SU-DHL-6 (cell line): Measurements from ENCODE around the gene TSPAN1.

Source experiments
- H2AFZ ChIP-seq: fragments of 200-600 bp; sonication (generic); 2 replicates; pipeline ENCODE4 v1.6.1; 2014; ENCODE audit warnings: low read depth, mild to moderate bottlenecking, moderate library complexity, mixed read lengths, antibody characterized with exemption, low read length; ENCODE audit not compliant: severe bottlenecking
- H3F3A ChIP-seq: fragments of 200-600 bp; shearing (Covaris generic); 2 replicates; pipeline ENCODE4 v1.6.0; 2016; ENCODE audit warnings: antibody characterized with exemption, mild to moderate bottlenecking; ENCODE audit not compliant: insufficient read depth
- H3K27ac ChIP-seq: fragments of 200-600 bp; sonication (generic); 2 replicates; pipeline ENCODE4 v1.5.1; 2016; ENCODE audit warnings: low read depth, mild to moderate bottlenecking, low read length, moderate library complexity, mixed read lengths
- H3K27me3 ChIP-seq: fragments of 200-600 bp; sonication (generic), shearing (Covaris generic); 2 replicates; pipeline ENCODE4 v1.6.0; 2014; ENCODE audit warnings: mild to moderate bottlenecking, low read length
- H3K36me3 ChIP-seq: fragments of 200-600 bp; sonication (generic); 2 replicates; pipeline ENCODE4 v1.6.1; 2014; ENCODE audit warnings: mild to moderate bottlenecking, low read length, mixed read lengths
- H3K4me2 ChIP-seq: fragments of 300-600, 200-600 bp; shearing (Covaris generic), sonication (generic); 2 replicates; pipeline ENCODE4 v1.6.0; 2014; ENCODE audit warnings: low read length, low read depth, mild to moderate bottlenecking; ENCODE audit not compliant: poor library complexity, severe bottlenecking
- H3K4me3 ChIP-seq: fragments of 200-600 bp; sonication (generic); 2 replicates; pipeline ENCODE4 v1.5.1; 2014; ENCODE audit warnings: antibody characterized with exemption, low read length, mild to moderate bottlenecking, mixed read lengths; ENCODE audit not compliant: insufficient read depth, poor library complexity, severe bottlenecking
- H3K79me2 ChIP-seq: fragments of 200-600 bp; sonication (generic); 2 replicates; pipeline ENCODE4 v1.6.1; 2014; ENCODE audit warnings: mild to moderate bottlenecking, low read length, moderate library complexity; ENCODE audit not compliant: insufficient read depth
- H3K9ac ChIP-seq: fragments of 200-600 bp; sonication (generic); 2 replicates; pipeline ENCODE4 v1.7.0; 2014; ENCODE audit warnings: mild to moderate bottlenecking, low read length
- H3K9me2 ChIP-seq: fragments of 200-600 bp; sonication (generic); replicated peaks from 2 replicates; pipeline ENCODE4 v1.6.1; 2014; ENCODE audit warnings: low read length; ENCODE audit not compliant: insufficient read depth
- H3K9me3 ChIP-seq: fragments of 200-600 bp; sonication (generic); 2 replicates; pipeline ENCODE4 v1.6.1; 2014; ENCODE audit warnings: low read length, mixed read lengths; ENCODE audit not compliant: insufficient read depth
- H4K20me1 ChIP-seq: fragments of 200-600 bp; sonication (generic); 2 replicates; pipeline ENCODE4 v1.6.1; 2014; ENCODE audit warnings: low read depth, mild to moderate bottlenecking, antibody characterized with exemption, low read length, moderate library complexity, mixed read lengths
- CTCF ChIP-seq: fragments of 200-600 bp; sonication (generic); IDR thresholded peaks from one replicate; pipeline ENCODE4 v1.5.1; 2017; ENCODE audit warnings: antibody characterized with exemption, mild to moderate bottlenecking, low read length, moderate library complexity; ENCODE audit not compliant: insufficient read depth, poor library complexity, severe bottlenecking
- EZH2phosphoT487 ChIP-seq: fragments of 200-600 bp; sonication (generic), shearing (Covaris generic); conservative IDR thresholded peaks from 2 replicates; pipeline ENCODE4 v1.6.1; 2018; ENCODE audit warnings: mild to moderate bottlenecking, antibody characterized with exemption, low read length, moderate library complexity, mixed read lengths

The TSPAN1 gene

DNA sequence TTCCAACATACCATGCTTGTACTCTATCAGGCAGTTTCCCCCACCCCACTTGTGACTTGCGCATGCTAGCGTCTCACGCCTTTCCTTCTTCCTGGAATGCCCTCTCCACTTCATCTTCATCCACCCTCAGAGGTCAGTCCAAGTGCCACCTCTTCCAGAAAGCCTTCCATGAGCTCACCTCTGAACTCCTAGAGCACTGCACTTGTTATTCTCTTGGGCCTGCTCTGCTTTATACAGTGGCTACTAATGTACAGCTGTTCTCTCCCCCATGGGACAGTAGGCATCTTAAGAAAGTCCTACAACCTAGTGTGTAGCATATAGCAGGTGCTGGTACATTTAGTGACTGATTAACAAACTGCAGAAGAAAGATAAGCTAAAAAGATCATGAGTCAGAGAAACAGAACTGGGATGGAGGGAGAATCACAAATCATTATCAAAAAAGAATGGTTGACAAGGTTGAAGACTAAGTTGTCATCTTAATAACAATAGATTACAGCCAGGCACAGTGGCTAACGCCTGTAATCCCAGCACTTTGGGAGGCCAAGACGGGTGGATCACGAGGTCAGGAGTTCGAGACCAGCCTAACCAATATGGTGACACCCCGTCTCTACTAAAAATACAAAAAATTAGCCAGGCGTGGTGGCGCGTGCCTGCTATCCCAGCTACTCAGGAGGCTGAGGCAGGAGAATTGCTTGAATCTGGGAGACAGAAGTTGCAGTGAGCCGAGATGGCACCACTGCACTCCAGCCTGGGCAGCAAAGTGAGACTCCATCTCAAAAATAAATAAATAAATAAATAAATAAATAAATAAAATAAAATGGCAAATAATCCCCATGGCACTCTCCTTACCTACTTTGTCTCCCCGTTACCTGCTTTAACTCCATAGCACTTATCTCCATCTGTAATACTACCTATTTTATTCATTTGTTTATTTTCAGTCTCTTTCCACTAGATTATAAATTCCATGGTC is 16.3 kb upstream of the TSPAN1 start:
- Histone ChIP-seq H3K4me3 (no peak overlapping the region), H4K20me1 (no peaks in the 10 kb centered on the region), H3K36me3 (no peaks in the 10 kb centered on the region), H3K9me3 (no peaks in the 10 kb centered on the region), H3K27ac (no peak overlapping the region), H3K4me2 (no peak overlapping the region), H3F3A (no peaks in the 10 kb centered on the region), H3K9me2 (no peaks in the 10 kb centered on the region), H2AFZ (no peak overlapping the region), H3K79me2 (no peaks in the 10 kb centered on the region), H3K9ac (no peak overlapping the region), H3K27me3 (no peaks in the 10 kb centered on the region)
- TF ChIP-seq CTCF (no peak), EZH2phosphoT487 (no peak)

GRCh38 chr1:46159516-46159915 is 15.4 kb upstream of the TSPAN1 start:
- TF ChIP-seq EZH2phosphoT487 (no peak), CTCF (no peak)
- H3K9ac ChIP-seq = no peak overlapping the region
- no peak overlapping the region for H2AFZ ChIP-seq
- H3K36me3 ChIP-seq = no peaks in the 10 kb centered on the region
- no peaks in the 10 kb centered on the region for H3K79me2 ChIP-seq
- H3K27ac ChIP-seq = no peak overlapping the region
- no peaks in the 10 kb centered on the region for H3F3A ChIP-seq
- H3K4me2 ChIP-seq = no peak overlapping the region
- H3K9me3 ChIP-seq = no peaks in the 10 kb centered on the region
- H3K9me2 ChIP-seq = no peaks in the 10 kb centered on the region
- H3K27me3 ChIP-seq = no peaks in the 10 kb centered on the region
- H4K20me1 ChIP-seq = no peaks in the 10 kb centered on the region
- no peak overlapping the region for H3K4me3 ChIP-seq

DNA sequence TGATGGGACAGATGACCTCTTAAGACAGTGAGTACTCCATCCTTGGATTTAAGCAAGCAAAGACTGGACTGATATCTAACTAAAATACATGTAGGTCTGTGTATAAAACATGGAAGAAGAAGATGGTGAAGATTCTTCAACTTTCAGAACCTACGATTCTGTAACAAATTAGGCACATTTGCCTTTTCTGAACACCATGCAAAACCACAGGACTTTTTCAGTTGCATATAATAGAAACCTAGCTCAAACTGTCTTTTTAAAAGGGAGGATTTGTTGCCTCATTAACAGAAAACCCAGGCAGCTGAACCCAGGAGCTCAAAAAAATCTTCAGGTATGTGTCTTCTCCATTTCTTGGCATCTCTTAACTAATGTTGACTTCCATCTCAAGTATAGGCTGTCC is 14.7 kb upstream of the TSPAN1 start:
- no peak overlapping the region for H3K4me2 ChIP-seq
- no peak overlapping the region for H3K4me3 ChIP-seq
- H3K79me2 ChIP-seq = no peaks in the 10 kb centered on the region
- no peaks in the 10 kb centered on the region for H3K9me3 ChIP-seq
- no peak overlapping the region for H3K27ac ChIP-seq
- no peak for TF ChIP-seq CTCF
- H3K36me3 ChIP-seq = no peaks in the 10 kb centered on the region
- no peaks in the 10 kb centered on the region for H3F3A ChIP-seq
- H3K9me2 ChIP-seq = no peaks in the 10 kb centered on the region
- no peaks in the 10 kb centered on the region for H4K20me1 ChIP-seq
- no peak overlapping the region for H3K9ac ChIP-seq
- H2AFZ ChIP-seq = no peak overlapping the region
- H3K27me3 ChIP-seq = no peaks in the 10 kb centered on the region
